H1 (cell line): ENCODE measurements around the gene STRN4. TPM values are rescaled to one million over a fixed set of nuclear protein-coding genes. Genes with fewer than 3 reads are reported as not detected.

Source experiments
- CTCF ChIA-PET: fragments of 300-600 bp; sonication (Branson Sonifier 250); formaldehyde crosslinking; loops from one replicate; lab custom pipeline; 2021; ENCODE audit not compliant: partially characterized antibody; lab: Charles Lee
- POLR2A ChIA-PET: fragments of 300-600 bp; sonication (Branson Sonifier 250); formaldehyde crosslinking; loops from one replicate; lab custom pipeline; 2021; ENCODE audit warnings: inconsistent platforms; ENCODE audit not compliant: partially characterized antibody; lab: Charles Lee
- DNase-seq, 2 experiments: peaks; one replicate each; pipeline versions ENCODE4 v3.0.0 to v3.0.0-alpha.2; 2010 to 2022; ENCODE audit warnings: low spot score in 2 of 2, low read depth in 1 of 2, mixed read lengths in 1 of 2
- FAIRE-seq: peaks from 2 replicates; lab custom pipeline; 2011; peaks lifted over from hg19 to GRCh38; lab: Jason Lieb, UNC
- H2AFZ ChIP-seq: 2 replicates; pipeline ENCODE4 v1.8.1; 2012; ENCODE audit warnings: low read length, inconsistent platforms
- H2AK5ac ChIP-seq: 2 replicates; pipeline ENCODE4 v1.6.1; 2013; ENCODE audit warnings: low read depth, low read length
- H2BK120ac ChIP-seq: replicated peaks from 2 replicates; pipeline ENCODE3; 2013; ENCODE audit warnings: low read depth, low read length, inconsistent platforms
- H2BK12ac ChIP-seq: 2 replicates; pipeline ENCODE4 v1.6.1; 2013; ENCODE audit warnings: low read depth, low read length
- H2BK15ac ChIP-seq: 2 replicates; pipeline ENCODE4 v1.6.1; 2013; ENCODE audit warnings: low read length
- H2BK20ac ChIP-seq: 2 replicates; pipeline ENCODE4 v1.6.1; 2013; ENCODE audit warnings: low read length
- H2BK5ac ChIP-seq: 2 replicates; pipeline ENCODE4 v1.6.1; 2013; ENCODE audit warnings: low read depth, low read length
- H3K14ac ChIP-seq: 2 replicates; pipeline ENCODE4 v1.6.1; 2013; ENCODE audit warnings: inconsistent platforms; ENCODE audit not compliant: insufficient read length
- H3K18ac ChIP-seq: 2 replicates; pipeline ENCODE4 v1.6.1; 2013; ENCODE audit warnings: low read length; ENCODE audit errors: extremely low read depth
- H3K23ac ChIP-seq: 2 replicates; pipeline ENCODE4 v1.6.1; 2013; ENCODE audit warnings: inconsistent platforms; ENCODE audit not compliant: insufficient read length
- H3K23me2 ChIP-seq: 2 replicates; pipeline ENCODE4 v1.6.1; 2013; ENCODE audit warnings: low read depth, low read length
- H3K27ac ChIP-seq: 2 replicates; pipeline ENCODE4 v1.6.1; 2011; ENCODE audit warnings: low read depth, low read length, inconsistent platforms
- H3K27me3 ChIP-seq, 4 experiments: replicated peaks in 1 of 4; 1 replicate in 1 of 4; 2 replicates in 3 of 4; pipeline versions ENCODE4 v1.6.1 to v1.8.1; 2011 to 2013; ENCODE audit warnings: low read length in 3 of 4, mild to moderate bottlenecking in 3 of 4, inconsistent platforms in 2 of 4, mixed read lengths in 2 of 4, moderate library complexity in 1 of 4; ENCODE audit not compliant: control insufficient read depth in 3 of 4, insufficient read depth in 3 of 4; ENCODE audit errors: extremely low read depth in 1 of 4
- H3K36me3 ChIP-seq, 4 experiments: 2 replicates each; pipeline versions ENCODE4 v1.6.1 to v1.8.1; 2011 to 2013; ENCODE audit warnings: mild to moderate bottlenecking in 4 of 4, low read length in 3 of 4, moderate library complexity in 2 of 4, control low read depth in 1 of 4, inconsistent platforms in 1 of 4; ENCODE audit not compliant: insufficient read depth in 4 of 4, control insufficient read depth in 2 of 4
- H3K4ac ChIP-seq: replicated peaks from 2 replicates; pipeline ENCODE3; 2013; ENCODE audit warnings: low read length, low read depth, mixed read lengths, inconsistent platforms; ENCODE audit not compliant: insufficient read length
- H3K4me1 ChIP-seq, 4 experiments: replicated peaks in 1 of 4; 1 replicate in 1 of 4; 2 replicates in 3 of 4; pipeline versions ENCODE4 v1.6.1 to v1.8.1; 2011 to 2013; ENCODE audit warnings: low read length in 3 of 4, inconsistent platforms in 2 of 4, mixed read lengths in 1 of 4; ENCODE audit not compliant: insufficient read depth in 4 of 4, control insufficient read depth in 3 of 4
- H3K4me2 ChIP-seq, 2 experiments: 2 replicates each; pipeline versions ENCODE4 v1.6.1 to v1.8.1; 2011 to 2013; ENCODE audit warnings: low read depth in 2 of 2, low read length in 2 of 2, control low read depth in 1 of 2, inconsistent platforms in 1 of 2, mild to moderate bottlenecking in 1 of 2; ENCODE audit not compliant: insufficient read depth in 1 of 2
- H3K4me3 ChIP-seq, 4 experiments: fragments of 200-600, 300-600 bp in 1 of 4; sonication (generic), shearing (Covaris generic), sonication (Bioruptor Twin) in 1 of 4; 2 replicates each; pipeline versions ENCODE4 v1.5.1 to v1.8.1; 2011 to 2016; ENCODE audit warnings: low read length in 4 of 4, low read depth in 3 of 4, control low read depth in 2 of 4, inconsistent platforms in 2 of 4, mild to moderate bottlenecking in 2 of 4, mixed read lengths in 1 of 4, moderate library complexity in 1 of 4; ENCODE audit not compliant: insufficient read depth in 2 of 4; ENCODE audit errors: extremely low read depth in 1 of 4
- H3K56ac ChIP-seq: replicated peaks from 2 replicates; pipeline ENCODE3; 2013; ENCODE audit warnings: low read depth, mild to moderate bottlenecking, mixed read lengths, low read length, inconsistent platforms; ENCODE audit not compliant: insufficient read length
- H3K79me1 ChIP-seq: 2 replicates; pipeline ENCODE4 v1.6.1; 2013; ENCODE audit warnings: low read depth, low read length, control low read depth
- H3K79me2 ChIP-seq, 2 experiments: 2 replicates each; pipeline versions ENCODE4 v1.6.1 to v1.8.1; 2012 to 2013; ENCODE audit warnings: low read length in 2 of 2, mild to moderate bottlenecking in 2 of 2, inconsistent platforms in 1 of 2; ENCODE audit not compliant: insufficient read depth in 2 of 2, control insufficient read depth in 1 of 2
- H3K9ac ChIP-seq, 4 experiments: replicated peaks in 1 of 4; 1 replicate in 1 of 4; 2 replicates in 3 of 4; pipeline versions ENCODE4 v1.6.1 to v1.8.1; 2011 to 2013; ENCODE audit warnings: low read depth in 3 of 4, low read length in 3 of 4, control low read depth in 2 of 4, mild to moderate bottlenecking in 2 of 4, moderate library complexity in 2 of 4, inconsistent platforms in 1 of 4; ENCODE audit errors: extremely low read depth in 1 of 4
- H3K9me3 ChIP-seq, 2 experiments: 2 replicates each; pipeline versions ENCODE4 v1.6.1 to v1.8.1; 2012 to 2013; ENCODE audit warnings: mild to moderate bottlenecking in 2 of 2, moderate library complexity in 2 of 2, control low read depth in 1 of 2, inconsistent platforms in 1 of 2, low read depth in 1 of 2, low read length in 1 of 2, mixed read lengths in 1 of 2; ENCODE audit not compliant: insufficient read depth in 2 of 2
- H4K20me1 ChIP-seq, 2 experiments: replicated peaks in 1 of 2; 2 replicates each; pipeline versions ENCODE3 to v1.8.1; 2011 to 2013; ENCODE audit warnings: inconsistent platforms in 2 of 2, low read length in 2 of 2, mild to moderate bottlenecking in 1 of 2; ENCODE audit not compliant: insufficient read depth in 2 of 2, control insufficient read depth in 1 of 2
- H4K5ac ChIP-seq: 2 replicates; pipeline ENCODE4 v1.6.1; 2013; ENCODE audit warnings: low read length, low read depth, mixed read lengths, inconsistent platforms; ENCODE audit not compliant: insufficient read length
- H4K8ac ChIP-seq: 2 replicates; pipeline ENCODE4 v1.8.0; 2013; ENCODE audit warnings: mild to moderate bottlenecking, moderate library complexity, low read length, inconsistent platforms; ENCODE audit not compliant: insufficient read depth; ENCODE audit errors: extremely low read depth
- H4K91ac ChIP-seq: replicated peaks from 2 replicates; pipeline ENCODE3; 2013; ENCODE audit warnings: low read length, mixed read lengths, inconsistent platforms; ENCODE audit not compliant: insufficient read length
- BRCA1 ChIP-seq: IDR thresholded peaks from 2 replicates; pipeline ENCODE4 v1.6.1; 2012; ENCODE audit warnings: low read depth, low read length, improper control_type of control experiment
- CHD2 ChIP-seq: IDR thresholded peaks from 2 replicates; pipeline ENCODE4 v1.6.1; 2012; ENCODE audit warnings: low read length, improper control_type of control experiment
- GABPA ChIP-seq: IDR thresholded peaks from 2 replicates; pipeline ENCODE4 v1.6.1; 2011; ENCODE audit warnings: mild to moderate bottlenecking, low read length, moderate library complexity, borderline replicate concordance; ENCODE audit not compliant: insufficient read depth
- PHF8 ChIP-seq: fragments of 200-600 bp; sonication (generic); conservative IDR thresholded peaks from 2 replicates; pipeline ENCODE4 v1.7.1; 2012; ENCODE audit warnings: low read depth, mild to moderate bottlenecking, inconsistent platforms, low read length, moderate library complexity
- RXRA ChIP-seq: IDR thresholded peaks from 2 replicates; pipeline ENCODE4 v1.6.1; 2011; ENCODE audit warnings: low read depth, mild to moderate bottlenecking, low read length, moderate library complexity; ENCODE audit not compliant: insufficient read depth
- TCF12 ChIP-seq: IDR thresholded peaks from 2 replicates; pipeline ENCODE4 v1.6.1; 2011; ENCODE audit warnings: low read depth, mild to moderate bottlenecking, low read length
- USF2 ChIP-seq: IDR thresholded peaks from 2 replicates; pipeline ENCODE4 v1.6.1; 2011; ENCODE audit warnings: low read length, improper control_type of control experiment
- WGBS, 2 experiments: shearing (Covaris generic) in 1 of 2; methylation state at CpG; one replicate each; pipeline versions ENCODE4 v1.1.6 to v1.1.7; 2013 to 2015; ENCODE audit warnings: low lambda C conversion rate in 2 of 2, mixed read lengths in 2 of 2, inconsistent platforms in 1 of 2, low coverage in 1 of 2, missing lambda C conversion rate in 1 of 2; ENCODE audit not compliant: insufficient replicate concordance in 2 of 2, insufficient coverage in 1 of 2, insufficient read length in 1 of 2; ENCODE audit errors: extremely low coverage in 1 of 2, missing lambda C conversion rate in 1 of 2; 5-methylcytosine and 5-hydroxymethylcytosine counted together
- polyA plus RNA-seq, 7 experiments: library from polyadenylated mRNA; depleted of rRNA in 3 of 7; stranded (reverse) in 5 of 7; unstranded in 2 of 7; fragments of >200 nt in 5 of 7; fragments of 200-250 nt in 2 of 7; gene quantifications; 1 replicate in 5 of 7; 2 replicates in 1 of 7; 4 replicates in 1 of 7; pipeline versions ENCODE4 v1.2.1 to v1.2.3, GENCODE V29; 2011 to 2013; ENCODE audit warnings: missing spikeins in 2 of 7, mixed read lengths in 2 of 7
- total RNA-seq: library from RNA; stranded (reverse); fragmentation: NEBNext Ultra II Directional; extraction: Animal tissue kit (Norgen Biotek cat#: 25700); gene quantifications from 2 replicates; pipeline ENCODE4 v1.2.1, GENCODE V29; 2021
- TF ChIP-seq, protein P1 (sequence below), 3 experiments: IDR thresholded peaks; 1 replicate in 2 of 3; 2 replicates in 1 of 3; pipeline versions ENCODE4 v1.5.1 to v1.6.1; 2011; ENCODE audit warnings: low read length in 3 of 3, mild to moderate bottlenecking in 3 of 3, inconsistent platforms in 2 of 3, low read depth in 1 of 3, moderate library complexity in 1 of 3; ENCODE audit not compliant: insufficient read depth in 1 of 3; ENCODE audit errors: control extremely low read depth in 1 of 3

The STRN4 gene
- total and polyA plus RNA-seq, 2 of the 8 experiments (the other 6 are each of a cell fraction or from before 2014, with no cell fraction given) = 120 to 187 TPM

DNA sequence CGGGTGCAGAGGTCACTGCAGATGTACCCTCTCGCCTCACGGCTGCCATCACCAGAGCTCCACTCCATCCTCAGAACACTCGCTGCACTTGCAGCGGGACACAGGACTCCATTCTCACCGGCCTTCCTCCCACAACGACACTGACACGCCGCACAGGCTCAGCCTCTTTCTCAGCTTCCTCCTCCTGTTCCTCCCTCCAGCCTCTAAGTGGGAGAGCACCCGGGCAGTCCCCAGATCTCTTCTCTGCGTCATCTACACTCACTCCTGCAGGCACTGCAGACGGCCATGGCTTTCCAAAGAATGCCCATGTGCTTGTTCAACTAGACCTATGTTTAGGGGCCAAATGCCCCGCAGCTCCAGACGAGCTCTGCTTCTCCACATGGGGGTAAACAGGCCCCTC, 14.7 kb downstream of the STRN4 start:
- no peak overlapping the region for H3K4me3 ChIP-seq
- H3K9ac ChIP-seq = no peak overlapping the region
- no peak overlapping the region for H3K18ac ChIP-seq
- H3K27ac ChIP-seq = no peak overlapping the region
- peaks cover 32 to 47% of the 10 kb centered on the region in 2 experiments for H4K20me1 ChIP-seq
- no peak overlapping the region for H3K4ac ChIP-seq
- ChIA-PET POLR2A (interaction anchor here (1.2 to 4.2 kb wide), 3 partner anchors 9 to 54 kb away, joined by 3 to 26 read pairs (median 4); partner anchors contain the start of gene PRKD2), CTCF (interaction anchor here (0.8 to 15.8 kb wide), 8 partner anchors 11 to 127 kb away, joined by 3 to 188 read pairs (median 10); no protein-coding TSS in a partner anchor)
- H3K4me1 ChIP-seq = peaks cover 0 to 3% (median 0%) of the 10 kb centered on the region in 4 experiments; a peak in 4 of 7 replicates
- H2BK120ac ChIP-seq = no peak overlapping the region
- no peak overlapping the region for H3K4me2 ChIP-seq
- peak overlapping the region; percentile 66; the same call in 1 of the 2 replicates for H2BK5ac ChIP-seq
- H3K56ac ChIP-seq = no peak overlapping the region
- no peak overlapping the region for H2AK5ac ChIP-seq
- 89% methylated on average over 14 of the region's 14 CpGs; no CpG with 5 or more reads in 1 of the 2 experiments for WGBS, 2 experiments
- no peak overlapping the region for H3K23ac ChIP-seq
- FAIRE-seq (no peak), DNase-seq (no peak)
- no peak overlapping the region for H3K14ac ChIP-seq
- H4K8ac ChIP-seq = no peak overlapping the region; the same call in 1 of the 2 replicates
- peaks cover 5% of the 10 kb centered on the region for H3K79me1 ChIP-seq
- no peaks in the 10 kb centered on the region for H3K27me3 ChIP-seq
- peaks cover 0 to 26% of the 10 kb centered on the region in 2 experiments; a peak in 2 of 4 replicates for H3K79me2 ChIP-seq
- no peak overlapping the region for H4K91ac ChIP-seq
- H3K9me3 ChIP-seq = no peaks in the 10 kb centered on the region
- no peaks in the 10 kb centered on the region for H3K23me2 ChIP-seq
- H2BK12ac ChIP-seq = no peak overlapping the region
- H2BK20ac ChIP-seq = no peak overlapping the region
- no peak overlapping the region for H2AFZ ChIP-seq
- H4K5ac ChIP-seq = no peak overlapping the region
- peaks cover 34 to 63% (median 51%) of the 10 kb centered on the region in 4 experiments for H3K36me3 ChIP-seq
- H2BK15ac ChIP-seq = no peak overlapping the region
- TF ChIP-seq, protein P1, sequence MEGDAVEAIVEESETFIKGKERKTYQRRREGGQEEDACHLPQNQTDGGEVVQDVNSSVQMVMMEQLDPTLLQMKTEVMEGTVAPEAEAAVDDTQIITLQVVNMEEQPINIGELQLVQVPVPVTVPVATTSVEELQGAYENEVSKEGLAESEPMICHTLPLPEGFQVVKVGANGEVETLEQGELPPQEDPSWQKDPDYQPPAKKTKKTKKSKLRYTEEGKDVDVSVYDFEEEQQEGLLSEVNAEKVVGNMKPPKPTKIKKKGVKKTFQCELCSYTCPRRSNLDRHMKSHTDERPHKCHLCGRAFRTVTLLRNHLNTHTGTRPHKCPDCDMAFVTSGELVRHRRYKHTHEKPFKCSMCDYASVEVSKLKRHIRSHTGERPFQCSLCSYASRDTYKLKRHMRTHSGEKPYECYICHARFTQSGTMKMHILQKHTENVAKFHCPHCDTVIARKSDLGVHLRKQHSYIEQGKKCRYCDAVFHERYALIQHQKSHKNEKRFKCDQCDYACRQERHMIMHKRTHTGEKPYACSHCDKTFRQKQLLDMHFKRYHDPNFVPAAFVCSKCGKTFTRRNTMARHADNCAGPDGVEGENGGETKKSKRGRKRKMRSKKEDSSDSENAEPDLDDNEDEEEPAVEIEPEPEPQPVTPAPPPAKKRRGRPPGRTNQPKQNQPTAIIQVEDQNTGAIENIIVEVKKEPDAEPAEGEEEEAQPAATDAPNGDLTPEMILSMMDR (IDR thresholded peaks at IDR 0.05; ENCODE audit: control extremely low read depth in 1 of 3, insufficient read depth in 1 of 3, low read depth in 1 of 3, low read length in 3 of 3) = no peak
- TF ChIP-seq CHD2 (no peak), TCF12 (no peak), BRCA1 (no peak), RXRA (no peak), USF2 (no peak), GABPA (no peak), PHF8 (no peak)
